Measurements from ENCODE around the gene SIT1. TPM values are rescaled to one million over a fixed set of nuclear protein-coding genes. Genes with fewer than 3 reads are reported as not detected.

The SIT1 gene
- total and polyA plus RNA-seq, 2 donors (not counting 3 experiments of a cell fraction or from before 2014, with no cell fraction given) = not detected

DNA sequence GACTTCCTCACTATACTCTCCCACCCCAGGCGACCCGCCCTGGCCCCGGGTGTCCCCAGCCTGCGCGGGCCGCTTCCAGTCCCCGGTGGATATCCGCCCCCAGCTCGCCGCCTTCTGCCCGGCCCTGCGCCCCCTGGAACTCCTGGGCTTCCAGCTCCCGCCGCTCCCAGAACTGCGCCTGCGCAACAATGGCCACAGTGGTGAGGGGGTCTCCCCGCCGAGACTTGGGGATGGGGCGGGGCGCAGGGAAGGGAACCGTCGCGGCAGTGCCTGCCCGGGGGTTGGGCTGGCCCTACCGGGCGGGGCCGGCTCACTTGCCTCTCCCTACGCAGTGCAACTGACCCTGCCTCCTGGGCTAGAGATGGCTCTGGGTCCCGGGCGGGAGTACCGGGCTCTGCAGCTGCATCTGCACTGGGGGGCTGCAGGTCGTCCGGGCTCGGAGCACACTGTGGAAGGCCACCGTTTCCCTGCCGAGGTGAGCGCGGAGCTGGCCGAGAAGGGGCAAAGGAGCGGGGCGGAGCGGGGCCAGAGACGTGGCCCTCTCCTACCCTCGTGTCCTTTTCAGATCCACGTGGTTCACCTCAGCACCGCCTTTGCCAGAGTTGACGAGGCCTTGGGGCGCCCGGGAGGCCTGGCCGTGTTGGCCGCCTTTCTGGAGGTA, 25.1 kb upstream of the SIT1 start:
- BruUV-seq (replicated peaks) = no TSS peak
- no peak overlapping the region for H3K27ac ChIP-seq (ENCODE audit: insufficient read depth, low read depth, low read length)
- no peaks in the 10 kb centered on the region for H3K9me1 ChIP-seq (replicated peaks; ENCODE audit: control insufficient read depth, extremely low read depth, insufficient read depth, low read length)
- peak overlapping the region; percentile 61 for H3K4me2 ChIP-seq (ENCODE audit: insufficient read depth, low read length)
- no peaks in the 10 kb centered on the region for H4K20me1 ChIP-seq (replicated peaks; ENCODE audit: control insufficient read depth, extremely low read depth, insufficient read depth, low read length)
- H3K4me3 ChIP-seq (replicated peaks in 1 of 3; ENCODE audit: insufficient read depth in 1 of 3, low read depth in 1 of 3, low read length in 3 of 3) = peak overlapping the region; percentile 34 to 43 (median 40)
- peak overlapping the region; percentile 96 for H2AFZ ChIP-seq (ENCODE audit: low read depth, low read length)
- FAIRE-seq (no peak), DNase-seq (ENCODE audit: low read depth, low spot score) (peak; percentile 42)
- ChIA-PET CTCF (interaction anchor here (0.9 to 2.3 kb wide), 9 partner anchors 9 to 72 kb away, joined by 3 to 15 read pairs (median 4); partner anchors contain the start of genes ARHGEF39, CCDC107, RMRP and TPM2), POLR2A (interaction anchor here (0.6 kb wide), 1 partner anchor 15 kb away, joined by 5 read pairs; no protein-coding TSS in a partner anchor)
- peaks cover 5% of the 10 kb centered on the region for H3K4me1 ChIP-seq (ENCODE audit: control insufficient read depth, extremely low read depth, insufficient read depth, low read length)
- dilution Hi-C loops (cut with MboI; ENCODE audit: extremely low pct_ligation_motif_present, low sequenced_read_pairs) = no loop called here
- intact Hi-C loops (cut with micrococcal nuclease) = no loop called here
- no peaks in the 10 kb centered on the region for H3K79me2 ChIP-seq (ENCODE audit: control insufficient read depth, insufficient read depth, low read length)
- H3K9me3 ChIP-seq (replicated peaks; ENCODE audit: control insufficient read depth, insufficient read depth, low read length) = no peaks in the 10 kb centered on the region
- peaks cover 3 to 11% of the 10 kb centered on the region in 2 experiments for H3K27me3 ChIP-seq (ENCODE audit: control insufficient read depth in 2 of 2, insufficient read depth in 2 of 2, low read length in 2 of 2)
- no peaks in the 10 kb centered on the region for H3K36me3 ChIP-seq (ENCODE audit: control insufficient read depth in 2 of 2, extremely low read depth in 1 of 2, insufficient read depth in 2 of 2, low read length in 2 of 2)
- peak overlapping the region; percentile 46 for H3K9ac ChIP-seq (replicated peaks; ENCODE audit: extremely low read depth, insufficient read depth, low read length)
- no peak for TF ChIP-seq POLR2AphosphoS5 (IDR thresholded peaks at IDR 0.05; ENCODE audit: insufficient read depth, low read depth, low read length)
- TF ChIP-seq GATA2 (IDR thresholded peaks at IDR 0.05; ENCODE audit: insufficient read depth, insufficient read length, low read depth, low read length) = no peak
- TF ChIP-seq, protein P1, sequence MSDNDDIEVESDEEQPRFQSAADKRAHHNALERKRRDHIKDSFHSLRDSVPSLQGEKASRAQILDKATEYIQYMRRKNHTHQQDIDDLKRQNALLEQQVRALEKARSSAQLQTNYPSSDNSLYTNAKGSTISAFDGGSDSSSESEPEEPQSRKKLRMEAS (IDR thresholded peaks at IDR 0.05; ENCODE audit: insufficient read depth, insufficient read length) = peak; percentile 48

DNA sequence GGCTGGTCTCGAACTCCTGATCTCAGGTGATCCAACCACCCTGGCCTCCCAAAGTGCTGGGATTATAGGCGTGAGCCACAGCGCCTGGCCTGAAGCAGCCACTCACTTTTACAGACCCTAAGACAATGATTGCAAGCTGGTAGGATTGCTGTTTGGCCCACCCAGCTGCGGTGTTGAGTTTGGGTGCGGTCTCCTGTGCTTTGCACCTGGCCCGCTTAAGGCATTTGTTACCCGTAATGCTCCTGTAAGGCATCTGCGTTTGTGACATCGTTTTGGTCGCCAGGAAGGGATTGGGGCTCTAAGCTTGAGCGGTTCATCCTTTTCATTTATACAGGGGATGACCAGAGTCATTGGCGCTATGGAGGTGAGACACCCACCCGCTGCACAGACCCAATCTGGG, 24.5 kb upstream of the SIT1 start:
- TF ChIP-seq POLR2AphosphoS5 (IDR thresholded peaks at IDR 0.05; ENCODE audit: insufficient read depth, low read depth, low read length) = no peak
- TF ChIP-seq MYC (IDR thresholded peaks at IDR 0.05; ENCODE audit: low read depth, low read length) = no peak
- TF ChIP-seq, protein P2, sequence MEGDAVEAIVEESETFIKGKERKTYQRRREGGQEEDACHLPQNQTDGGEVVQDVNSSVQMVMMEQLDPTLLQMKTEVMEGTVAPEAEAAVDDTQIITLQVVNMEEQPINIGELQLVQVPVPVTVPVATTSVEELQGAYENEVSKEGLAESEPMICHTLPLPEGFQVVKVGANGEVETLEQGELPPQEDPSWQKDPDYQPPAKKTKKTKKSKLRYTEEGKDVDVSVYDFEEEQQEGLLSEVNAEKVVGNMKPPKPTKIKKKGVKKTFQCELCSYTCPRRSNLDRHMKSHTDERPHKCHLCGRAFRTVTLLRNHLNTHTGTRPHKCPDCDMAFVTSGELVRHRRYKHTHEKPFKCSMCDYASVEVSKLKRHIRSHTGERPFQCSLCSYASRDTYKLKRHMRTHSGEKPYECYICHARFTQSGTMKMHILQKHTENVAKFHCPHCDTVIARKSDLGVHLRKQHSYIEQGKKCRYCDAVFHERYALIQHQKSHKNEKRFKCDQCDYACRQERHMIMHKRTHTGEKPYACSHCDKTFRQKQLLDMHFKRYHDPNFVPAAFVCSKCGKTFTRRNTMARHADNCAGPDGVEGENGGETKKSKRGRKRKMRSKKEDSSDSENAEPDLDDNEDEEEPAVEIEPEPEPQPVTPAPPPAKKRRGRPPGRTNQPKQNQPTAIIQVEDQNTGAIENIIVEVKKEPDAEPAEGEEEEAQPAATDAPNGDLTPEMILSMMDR (IDR thresholded peaks at IDR 0.05; ENCODE audit: extremely low read depth in 1 of 2, insufficient read depth in 1 of 2, low read depth in 1 of 2, low read length in 2 of 2) = no peak
- TF ChIP-seq EZH2 (IDR thresholded peaks at IDR 0.05; ENCODE audit: borderline replicate concordance, low read depth, low read length, severe bottlenecking) = no peak
- TF ChIP-seq JUN (IDR thresholded peaks at IDR 0.05; ENCODE audit: borderline replicate concordance, insufficient read depth, insufficient read length, low read depth) = no peak
- no peak for TF ChIP-seq GATA2 (IDR thresholded peaks at IDR 0.05; ENCODE audit: insufficient read depth, insufficient read length, low read depth, low read length)
- no peak for TF ChIP-seq FOS (IDR thresholded peaks at IDR 0.05; ENCODE audit: borderline replicate concordance, insufficient read depth, low read length)
- TF ChIP-seq POLR2A (IDR thresholded peaks at IDR 0.05; ENCODE audit: low read depth, low read length) = no peak
- TF ChIP-seq, protein P1 (IDR thresholded peaks at IDR 0.05; ENCODE audit: insufficient read depth, insufficient read length) = no peak
- H3K4me2 ChIP-seq (ENCODE audit: insufficient read depth, low read length) = peak overlapping the region; percentile 61
- BruUV-seq (replicated peaks) = no TSS peak
- H3K9ac ChIP-seq (replicated peaks; ENCODE audit: extremely low read depth, insufficient read depth, low read length) = no peak overlapping the region
- DNase-seq (ENCODE audit: low read depth, low spot score) = no peak
- H3K79me2 ChIP-seq (ENCODE audit: control insufficient read depth, insufficient read depth, low read length) = no peaks in the 10 kb centered on the region
- H3K36me3 ChIP-seq (ENCODE audit: control insufficient read depth in 2 of 2, extremely low read depth in 1 of 2, insufficient read depth in 2 of 2, low read length in 2 of 2) = no peaks in the 10 kb centered on the region
- dilution Hi-C loops (cut with MboI; ENCODE audit: extremely low pct_ligation_motif_present, low sequenced_read_pairs) (no loop called here), intact Hi-C loops (cut with micrococcal nuclease) (no loop called here)
- H3K27ac ChIP-seq (ENCODE audit: insufficient read depth, low read depth, low read length) = no peak overlapping the region
- H4K20me1 ChIP-seq (replicated peaks; ENCODE audit: control insufficient read depth, extremely low read depth, insufficient read depth, low read length) = no peaks in the 10 kb centered on the region
- H3K4me3 ChIP-seq (replicated peaks in 1 of 3; ENCODE audit: insufficient read depth in 1 of 3, low read depth in 1 of 3, low read length in 3 of 3) = peak overlapping the region in 1 of 3 experiments; percentile 40
- peaks cover 3 to 11% of the 10 kb centered on the region in 2 experiments for H3K27me3 ChIP-seq (ENCODE audit: control insufficient read depth in 2 of 2, insufficient read depth in 2 of 2, low read length in 2 of 2)
- ChIA-PET CTCF (interaction anchor here (0.9 to 2.3 kb wide), 9 partner anchors 8 to 72 kb away, joined by 3 to 15 read pairs (median 4); partner anchors contain the start of genes ARHGEF39, CCDC107, RMRP and TPM2), POLR2A (interaction anchor here (0.6 kb wide), 1 partner anchor 15 kb away, joined by 5 read pairs; no protein-coding TSS in a partner anchor)
- peak overlapping the region; percentile 96 for H2AFZ ChIP-seq (ENCODE audit: low read depth, low read length)
- no peaks in the 10 kb centered on the region for H3K9me3 ChIP-seq (replicated peaks; ENCODE audit: control insufficient read depth, insufficient read depth, low read length)
- no peaks in the 10 kb centered on the region for H3K9me1 ChIP-seq (replicated peaks; ENCODE audit: control insufficient read depth, extremely low read depth, insufficient read depth, low read length)
- peaks cover 5% of the 10 kb centered on the region for H3K4me1 ChIP-seq (ENCODE audit: control insufficient read depth, extremely low read depth, insufficient read depth, low read length)
- FAIRE-seq = peak; percentile 50

Data from endothelial cell of umbilical vein (primary cell).